T-helper 2 cell treated with Interferon-gamma antibody and Interleukin-4, amounts not matched to agents 5 μg/mL and 100 μg/mL, for 36 hours (primary cell): Measurements from ENCODE around the gene C2orf74.
"Not testable (repeated sequence)": the region's sequence is repeated elsewhere in the genome, so short reads cannot be mapped to it uniquely, and the experiment has no call there.

Experiments
- DNase-seq: peaks from one replicate; pipeline ENCODE4 v3.0.0; 2021; ENCODE audit warnings: low spot score
- H3K27ac Mint-ChIP-seq: one replicate; pipeline ENCODE4 v1.8.0; 2021; ENCODE audit warnings: mild to moderate bottlenecking, mixed read lengths
- H3K27me3 Mint-ChIP-seq: one replicate; pipeline ENCODE4 v1.8.0; 2021; ENCODE audit warnings: low read depth, mixed read lengths
- H3K36me3 Mint-ChIP-seq: one replicate; pipeline ENCODE4 v1.8.0; 2021; ENCODE audit warnings: low read depth, mixed read lengths
- H3K4me1 Mint-ChIP-seq: one replicate; pipeline ENCODE4 v1.8.0; 2021; ENCODE audit warnings: low read depth, mixed read lengths
- H3K4me3 Mint-ChIP-seq: one replicate; pipeline ENCODE4 v1.8.0; 2022; ENCODE audit warnings: mild to moderate bottlenecking, moderate library complexity, mixed read lengths
- H3K9me3 Mint-ChIP-seq: one replicate; pipeline ENCODE4 v1.8.0; 2021; ENCODE audit warnings: mixed read lengths

C2orf74 gene

GRCh38 chr2:61179701-61180639 lies 18.0 kb downstream of the C2orf74 start:
- Mint-ChIP-seq H3K4me1 (peaks cover 56% of the 10 kb centered on the region), H3K9me3 (no peaks in the 10 kb centered on the region), H3K4me3 (peak overlapping the region; percentile 95), H3K27ac (peak overlapping the region; percentile 76), H3K27me3 (peaks cover 5% of the 10 kb centered on the region), H3K36me3 (peaks cover 66% of the 10 kb centered on the region)
- no peak for DNase-seq

- Mint-ChIP-seq H3K27me3 (no peaks in the 10 kb centered on the region), H3K4me1 (peaks cover 58% of the 10 kb centered on the region), H3K36me3 (peaks cover 72% of the 10 kb centered on the region), H3K4me3 (peak overlapping the region; percentile 95), H3K27ac (peak overlapping the region; percentile 76), H3K9me3 (no peaks in the 10 kb centered on the region)
- DNase-seq, result no peak
These were observed 18.7 kb downstream of the C2orf74 start for GRCh38 chr2:61180686-61181085.

- peak overlapping the region; percentile 18 for H3K4me3 Mint-ChIP-seq
- peak overlapping the region; percentile 66 for H3K27ac Mint-ChIP-seq
- peaks cover 56% of the 10 kb centered on the region for H3K4me1 Mint-ChIP-seq
These were observed 19.5 kb downstream of the C2orf74 start for GRCh38 chr2:61181382-61182058.

GRCh38 chr2:61182059-61182383 lies 20.0 kb downstream of the C2orf74 start:
- Mint-ChIP-seq H3K9me3 (no peaks in the 10 kb centered on the region), H3K27ac (no peak overlapping the region), H3K27me3 (no peaks in the 10 kb centered on the region), H3K4me1 (peaks cover 53% of the 10 kb centered on the region), H3K4me3 (peak overlapping the region; percentile 17), H3K36me3 (peaks cover 84% of the 10 kb centered on the region)
- no peak for DNase-seq

More at GRCh38 chr2:61181382-61182058, 19.5 kb downstream of the C2orf74 start:
- no peak for DNase-seq
- Mint-ChIP-seq H3K27me3 (no peaks in the 10 kb centered on the region), H3K36me3 (peaks cover 80% of the 10 kb centered on the region), H3K9me3 (no peaks in the 10 kb centered on the region)

- DNase-seq, result no peak
- H3K4me1 Mint-ChIP-seq, result peaks cover 44% of the 10 kb centered on the region
- no peak overlapping the region for H3K27ac Mint-ChIP-seq
- H3K9me3 Mint-ChIP-seq, result no peaks in the 10 kb centered on the region
- H3K36me3 Mint-ChIP-seq, result peaks cover 93% of the 10 kb centered on the region
- no peak overlapping the region for H3K4me3 Mint-ChIP-seq
- no peaks in the 10 kb centered on the region for H3K27me3 Mint-ChIP-seq
These were observed 21.8 kb downstream of the C2orf74 start for GRCh38 chr2:61183795-61184194.

- no peak overlapping the region for H3K4me3 Mint-ChIP-seq
- no peak overlapping the region for H3K27ac Mint-ChIP-seq
- no peak for DNase-seq
- H3K36me3 Mint-ChIP-seq, result peaks cover 90% of the 10 kb centered on the region
- H3K4me1 Mint-ChIP-seq, result peaks cover 39% of the 10 kb centered on the region
- H3K27me3 Mint-ChIP-seq, result no peaks in the 10 kb centered on the region
- no peaks in the 10 kb centered on the region for H3K9me3 Mint-ChIP-seq
These were observed 22.3 kb downstream of the C2orf74 start for GRCh38 chr2:61184263-61184662.

GRCh38 chr2:61185231-61185728 lies 23.3 kb downstream of the C2orf74 start:
- Mint-ChIP-seq H3K27me3 (no peaks in the 10 kb centered on the region), H3K9me3 (no peaks in the 10 kb centered on the region), H3K4me3 (no peak overlapping the region), H3K27ac (no peak overlapping the region), H3K4me1 (peaks cover 29% of the 10 kb centered on the region), H3K36me3 (peaks cover 89% of the 10 kb centered on the region)
- no peak for DNase-seq

- Mint-ChIP-seq H3K9me3 (no peaks in the 10 kb centered on the region), H3K36me3 (peaks cover 83% of the 10 kb centered on the region), H3K4me1 (peaks cover 16% of the 10 kb centered on the region), H3K27me3 (no peaks in the 10 kb centered on the region), H3K27ac (no peak overlapping the region), H3K4me3 (no peak overlapping the region)
- DNase-seq, result no peak
These were observed 25.1 kb downstream of the C2orf74 start for GRCh38 chr2:61187085-61187484.

- Mint-ChIP-seq H3K9me3 (no peaks in the 10 kb centered on the region), H3K27me3 (no peaks in the 10 kb centered on the region), H3K27ac (peak overlapping the region; percentile 17), H3K4me3 (no peak overlapping the region), H3K36me3 (peaks cover 48% of the 10 kb centered on the region), H3K4me1 (peaks cover 10% of the 10 kb centered on the region)
- no peak for DNase-seq
These were observed 31.9 kb downstream of the C2orf74 start for GRCh38 chr2:61193670-61194561.

GRCh38 chr2:61194646-61195045 lies 32.7 kb downstream of the C2orf74 start:
- H3K9me3 Mint-ChIP-seq, DNase-seq, H3K27me3 Mint-ChIP-seq, H3K4me3 Mint-ChIP-seq, H3K27ac Mint-ChIP-seq: not testable (repeated sequence)
- peaks cover 48% of the 10 kb centered on the region for H3K36me3 Mint-ChIP-seq
- peaks cover 10% of the 10 kb centered on the region for H3K4me1 Mint-ChIP-seq

- Mint-ChIP-seq H3K27ac (no peak overlapping the region), H3K27me3 (no peaks in the 10 kb centered on the region), H3K9me3 (no peaks in the 10 kb centered on the region), H3K36me3 (peaks cover 39% of the 10 kb centered on the region), H3K4me3 (no peak overlapping the region), H3K4me1 (peaks cover 10% of the 10 kb centered on the region)
- no peak for DNase-seq
These were observed 34.7 kb downstream of the C2orf74 start for GRCh38 chr2:61196671-61197070.

GRCh38 chr2:61205132-61205531 lies 43.1 kb downstream of the C2orf74 start:
- peaks cover 2% of the 10 kb centered on the region for H3K4me1 Mint-ChIP-seq
- no peaks in the 10 kb centered on the region for H3K27me3 Mint-ChIP-seq
- H3K4me3 Mint-ChIP-seq, result no peak overlapping the region
- no peaks in the 10 kb centered on the region for H3K9me3 Mint-ChIP-seq
- H3K36me3 Mint-ChIP-seq, result peaks cover 55% of the 10 kb centered on the region
- no peak for DNase-seq
- no peak overlapping the region for H3K27ac Mint-ChIP-seq

GRCh38 chr2:61210332-61210981 lies 48.5 kb downstream of the C2orf74 start:
- Mint-ChIP-seq H3K36me3 (peaks cover 32% of the 10 kb centered on the region), H3K4me3 (no peak overlapping the region), H3K27ac (no peak overlapping the region), H3K9me3 (no peaks in the 10 kb centered on the region), H3K4me1 (peaks cover 2% of the 10 kb centered on the region), H3K27me3 (no peaks in the 10 kb centered on the region)
- DNase-seq, result no peak
